CD4-positive, alpha-beta T cell treated with Interleukin-12 subunit alpha and Interleukin-12 subunit beta, for 1 hour (primary cell): ENCODE results near the gene SETD1B.
"Not testable (repeated sequence)": the region's sequence is repeated elsewhere in the genome, so short reads cannot be mapped to it uniquely, and the experiment has no call there.

Experiments
- DNase-seq: peaks from one replicate; pipeline ENCODE4 v3.0.0-alpha.2; 2020

The SETD1B gene

DNA sequence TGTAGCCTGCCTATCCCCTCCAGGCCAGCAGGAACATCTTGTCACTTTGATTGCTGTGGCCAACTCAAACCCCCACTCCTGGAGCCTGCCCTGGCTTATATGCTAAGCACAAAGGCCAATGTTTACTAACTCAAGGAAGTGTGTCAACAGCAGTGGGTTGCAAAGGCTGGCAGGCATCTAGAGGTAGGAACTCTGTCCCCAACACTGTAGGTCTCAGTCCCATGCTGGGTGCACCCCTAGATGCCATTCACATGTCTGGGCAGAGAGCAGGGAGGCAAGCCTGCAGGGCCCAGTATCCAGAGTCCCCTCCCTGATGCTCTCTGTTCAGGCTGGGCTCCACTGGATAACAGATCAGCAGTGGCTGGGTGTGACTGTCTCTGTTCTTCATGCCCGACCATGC, 56.4 kb downstream of the SETD1B start:
- DNase-seq = no peak

DNA sequence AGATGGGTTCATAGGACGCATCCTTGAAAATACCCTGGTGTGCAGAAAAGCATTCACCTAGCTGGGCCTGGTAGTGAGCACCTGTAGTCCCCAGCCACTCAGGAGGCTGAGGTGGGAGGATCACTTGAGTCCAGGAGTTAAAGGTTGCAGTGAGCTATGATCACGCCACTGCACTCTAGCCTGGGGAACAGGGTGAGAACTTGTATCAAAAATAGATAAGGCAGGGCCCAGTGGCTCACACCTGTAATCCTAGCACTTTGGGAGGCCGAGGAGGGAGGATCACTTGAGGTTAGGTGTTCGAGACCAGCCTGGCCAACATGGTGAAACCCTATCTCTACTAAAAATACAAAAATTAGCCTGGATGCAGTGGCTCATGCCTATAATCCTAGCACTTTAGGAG, 56.9 kb downstream of the SETD1B start:
- not testable (repeated sequence) for DNase-seq

DNA sequence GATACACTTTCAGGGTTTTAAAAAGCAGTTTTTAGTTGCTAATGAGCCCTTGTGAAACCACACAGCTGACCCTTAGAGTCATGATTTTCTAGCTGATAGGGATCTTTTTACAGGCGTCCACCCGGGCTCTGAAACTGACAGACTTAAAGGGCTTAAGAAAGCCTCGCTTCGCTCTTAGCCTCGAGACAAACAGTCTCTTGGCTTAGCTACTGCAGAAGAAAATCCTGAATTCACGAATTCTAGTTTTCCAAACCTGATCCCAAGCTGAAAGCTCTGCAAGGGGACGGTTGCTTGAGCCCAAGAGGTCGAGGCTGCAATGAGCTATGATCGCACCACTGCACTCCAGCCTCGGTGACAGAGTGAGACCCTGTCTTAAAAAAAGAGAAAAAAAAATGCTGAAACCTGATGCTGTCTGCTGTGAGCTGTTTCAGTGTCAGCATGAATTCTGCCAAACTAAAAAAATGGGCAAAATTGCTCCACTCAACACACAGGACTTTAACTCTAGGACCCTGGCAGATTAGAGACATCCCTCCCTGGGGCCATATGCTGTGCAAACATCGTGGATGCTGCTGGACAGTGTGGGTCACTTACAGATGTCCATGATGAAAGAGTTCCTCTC, 57.9 kb downstream of the SETD1B start:
- no peak for DNase-seq

DNA sequence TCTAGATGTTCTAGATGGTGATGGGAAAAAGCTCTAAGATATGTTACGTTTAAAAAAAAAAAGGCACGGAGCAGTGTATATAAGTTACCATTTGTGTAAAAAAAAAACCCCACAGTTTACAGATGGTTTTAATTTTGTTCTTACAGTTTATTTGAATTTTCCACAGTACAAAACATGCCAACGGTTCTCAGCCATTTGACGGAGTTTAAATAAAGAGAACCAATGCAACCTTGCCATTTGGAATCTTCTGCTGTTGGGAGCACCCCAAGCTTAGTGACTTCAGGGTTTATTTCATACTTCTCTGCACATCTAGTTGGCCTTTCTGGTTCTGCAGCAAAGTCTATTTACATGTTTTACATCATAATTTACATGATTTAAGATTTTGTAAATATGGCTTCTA, 62.5 kb downstream of the SETD1B start:
- DNase-seq = no peak

DNA sequence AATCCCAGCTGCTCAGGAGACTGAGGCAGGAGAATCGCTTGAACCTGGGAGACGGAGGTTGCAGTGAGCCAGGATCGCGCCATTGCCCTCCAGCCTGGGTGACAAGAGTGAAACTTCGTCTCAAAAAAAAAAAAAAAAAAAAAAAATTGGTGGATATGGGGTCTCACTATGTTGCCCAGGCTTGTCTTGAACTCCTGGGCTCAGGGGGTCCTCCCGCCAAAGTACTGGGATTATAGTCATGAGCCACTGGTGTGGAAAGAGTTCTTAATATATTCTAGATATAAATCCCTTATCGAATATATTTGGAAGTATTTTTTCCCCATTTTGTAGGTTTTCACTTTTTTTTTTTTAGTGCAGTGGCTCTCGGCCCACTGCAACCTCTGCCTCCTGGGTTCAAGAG, 65.4 kb downstream of the SETD1B start:
- not testable (repeated sequence) for DNase-seq

DNA sequence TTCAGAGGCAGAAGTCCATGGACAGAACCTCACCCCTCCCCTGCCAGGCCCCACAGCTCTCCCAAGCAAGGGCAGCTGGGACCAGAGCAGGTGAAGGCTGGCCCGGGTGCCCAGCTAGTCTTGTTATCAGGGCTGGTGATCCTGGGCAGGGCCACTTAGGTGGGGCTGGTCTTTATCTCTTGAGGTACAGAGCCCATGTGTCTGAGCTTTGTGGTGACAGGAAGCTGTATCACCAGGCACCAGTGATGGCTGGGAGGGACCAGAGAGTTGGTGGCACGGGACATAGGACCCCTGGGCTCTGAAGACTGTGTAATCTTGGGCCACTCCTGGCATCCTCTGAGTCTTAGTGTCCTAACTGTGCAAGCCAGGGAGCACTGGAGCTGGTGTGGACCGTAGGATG, 67.7 kb downstream of the SETD1B start:
- DNase-seq = no peak

DNA sequence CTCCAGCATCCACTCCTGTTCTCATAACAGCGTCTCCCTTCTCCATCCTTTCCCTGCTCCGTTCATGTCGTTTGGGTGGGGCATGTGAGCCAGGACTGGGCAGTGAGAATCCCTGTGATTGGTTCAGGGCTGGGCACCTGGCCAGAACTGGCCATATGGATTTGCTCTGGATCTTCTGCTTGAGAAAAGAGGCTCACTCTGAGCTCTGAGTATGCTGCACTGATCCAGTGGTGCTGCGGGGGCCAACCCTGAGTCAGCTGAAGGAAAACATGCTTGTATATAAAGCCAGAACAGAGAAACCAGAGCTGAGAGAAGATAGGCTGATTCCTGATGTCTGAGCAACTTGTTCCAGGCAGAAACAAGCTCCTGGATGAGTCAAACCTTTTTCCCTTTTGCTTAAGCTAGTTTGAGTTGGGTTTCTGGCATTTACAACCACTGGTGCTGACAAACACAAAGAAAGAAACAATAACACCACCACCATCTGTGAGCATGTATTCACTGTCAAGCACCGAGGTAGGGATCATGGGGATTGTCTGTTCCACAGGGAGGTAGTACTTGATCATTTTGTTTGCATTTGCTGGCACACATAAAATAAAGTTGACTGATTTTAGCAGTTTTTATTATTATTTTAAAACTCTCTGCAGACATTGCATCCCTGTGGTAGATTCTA, 68.9 kb downstream of the SETD1B start:
- DNase-seq = no peak

DNA sequence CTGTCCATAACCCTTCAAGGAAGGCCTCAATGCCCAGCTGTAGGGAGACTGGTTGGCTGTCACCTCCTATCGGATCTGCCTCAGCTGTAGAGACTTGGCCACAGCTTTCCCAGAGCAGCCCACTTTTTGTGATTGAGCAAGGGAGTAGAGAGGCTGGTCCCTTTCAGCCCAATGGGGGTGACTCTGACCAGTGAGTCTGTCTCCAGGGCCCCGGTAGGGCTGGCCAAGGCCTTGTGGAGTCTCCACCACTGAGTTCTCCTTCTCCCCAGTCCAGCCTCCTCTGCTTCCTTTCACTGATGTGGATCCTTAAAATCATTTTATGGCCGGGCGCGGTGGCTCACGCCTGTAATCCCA, 69.4 kb downstream of the SETD1B start:
- DNase-seq = no peak

DNA sequence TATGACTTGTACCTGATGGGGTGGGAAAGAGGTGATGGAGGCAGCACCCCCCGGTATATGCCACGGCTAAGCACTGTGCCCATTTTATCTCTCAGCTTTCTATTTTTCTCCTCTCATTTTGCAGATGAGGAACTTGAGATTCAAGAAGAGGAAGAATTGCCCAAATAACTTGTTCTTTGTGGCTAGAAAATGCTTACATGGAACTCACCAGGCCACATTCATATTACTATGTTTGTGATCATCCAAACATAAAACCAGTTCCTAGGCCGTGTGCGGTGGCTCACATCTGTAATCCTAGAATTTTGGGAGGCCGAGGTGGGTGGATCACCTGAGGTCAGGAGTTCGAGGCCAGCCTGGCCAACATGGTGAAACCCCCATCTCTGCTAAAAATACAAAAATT, 70.3 kb downstream of the SETD1B start:
- no peak for DNase-seq

DNA sequence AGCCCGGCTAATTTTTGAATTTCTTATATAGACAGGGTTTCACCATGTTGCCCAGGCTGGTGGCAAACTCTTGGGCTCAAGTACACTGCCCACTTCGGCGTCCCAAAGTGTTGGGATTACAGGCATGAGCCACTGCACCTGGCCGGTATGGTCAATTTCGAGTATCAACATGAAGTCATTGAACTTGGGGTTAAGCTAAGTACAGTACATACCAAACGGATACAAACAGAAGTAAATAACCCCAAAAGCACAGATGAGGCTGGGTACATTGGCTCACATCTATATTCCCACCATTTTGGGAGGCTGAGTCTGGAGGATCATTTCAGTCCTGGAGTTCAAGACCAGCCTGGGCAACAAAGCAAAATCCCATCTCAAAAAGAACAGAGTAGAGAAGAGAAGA, 71.8 kb downstream of the SETD1B start:
- no peak for DNase-seq

DNA sequence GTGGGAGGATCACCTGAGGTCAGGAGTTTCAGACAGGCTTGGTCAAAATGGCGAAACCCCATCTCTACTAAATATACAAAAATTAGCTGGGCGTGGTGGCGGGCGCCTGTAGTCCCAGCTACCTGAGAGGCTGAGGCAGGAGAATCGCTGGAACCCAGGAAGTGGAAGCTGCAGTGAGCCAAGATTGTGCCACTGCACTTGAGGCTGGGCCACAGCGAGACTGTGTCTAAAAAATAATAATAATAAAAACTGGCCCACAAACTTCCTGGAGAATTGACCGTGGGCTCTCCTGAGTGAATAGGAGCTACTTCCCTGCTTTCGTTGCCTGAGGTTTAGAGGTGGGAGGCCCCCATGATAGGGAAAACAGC, 72.3 kb downstream of the SETD1B start:
- DNase-seq = not testable (repeated sequence)
